ENCODE measurements around the gene TIRAP.

DNA sequence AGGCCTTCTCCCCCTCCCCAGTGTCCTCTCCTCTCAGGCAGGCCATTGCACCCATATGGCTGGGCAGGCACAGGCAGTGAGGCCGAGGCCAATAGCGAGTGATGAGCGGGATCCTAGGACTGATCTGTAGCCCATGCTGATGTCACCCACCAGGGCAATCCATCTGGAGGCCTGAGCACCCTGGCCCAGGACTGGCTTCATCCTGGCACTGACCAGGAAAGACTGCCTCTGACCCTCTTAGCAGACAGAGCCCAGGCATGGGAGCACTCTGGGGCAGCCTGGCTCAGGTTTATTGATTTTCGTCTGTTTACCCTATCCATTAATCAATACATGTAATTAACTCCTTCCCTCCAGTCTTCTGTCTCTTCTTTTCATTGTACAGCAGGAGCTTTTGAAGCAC, 5.1 kb upstream of the TIRAP start:
- TF ChIP-seq MYC (IDR thresholded peaks at IDR 0.05; ENCODE audit: low read depth, low read length) (no peak), MYC (CRISPR knock-in tag; IDR thresholded peaks at IDR 0.05; ENCODE audit: borderline replicate concordance, low read depth) (no peak), CTCF (IDR thresholded peaks at IDR 0.05 in 2 of 3, conservative IDR thresholded peaks at IDR 0.05 in 1 of 3; ENCODE audit: insufficient read depth in 2 of 3, low read depth in 1 of 3, low read length in 3 of 3) (no peak), GABPB1 (CRISPR knock-in tag; IDR thresholded peaks at IDR 0.05) (no peak), POLR2AphosphoS5 (IDR thresholded peaks at IDR 0.05; ENCODE audit: control insufficient read depth, insufficient read depth, low read depth, low read length) (no peak), PHF20 (IDR thresholded peaks at IDR 0.05; ENCODE audit: partially characterized antibody) (no peak), BHLHE40 (IDR thresholded peaks at IDR 0.05; ENCODE audit: low read length) (no peak), GTF2F1 (IDR thresholded peaks at IDR 0.05; ENCODE audit: low read depth, low read length) (no peak)
- TF ChIP-seq, protein P1, sequence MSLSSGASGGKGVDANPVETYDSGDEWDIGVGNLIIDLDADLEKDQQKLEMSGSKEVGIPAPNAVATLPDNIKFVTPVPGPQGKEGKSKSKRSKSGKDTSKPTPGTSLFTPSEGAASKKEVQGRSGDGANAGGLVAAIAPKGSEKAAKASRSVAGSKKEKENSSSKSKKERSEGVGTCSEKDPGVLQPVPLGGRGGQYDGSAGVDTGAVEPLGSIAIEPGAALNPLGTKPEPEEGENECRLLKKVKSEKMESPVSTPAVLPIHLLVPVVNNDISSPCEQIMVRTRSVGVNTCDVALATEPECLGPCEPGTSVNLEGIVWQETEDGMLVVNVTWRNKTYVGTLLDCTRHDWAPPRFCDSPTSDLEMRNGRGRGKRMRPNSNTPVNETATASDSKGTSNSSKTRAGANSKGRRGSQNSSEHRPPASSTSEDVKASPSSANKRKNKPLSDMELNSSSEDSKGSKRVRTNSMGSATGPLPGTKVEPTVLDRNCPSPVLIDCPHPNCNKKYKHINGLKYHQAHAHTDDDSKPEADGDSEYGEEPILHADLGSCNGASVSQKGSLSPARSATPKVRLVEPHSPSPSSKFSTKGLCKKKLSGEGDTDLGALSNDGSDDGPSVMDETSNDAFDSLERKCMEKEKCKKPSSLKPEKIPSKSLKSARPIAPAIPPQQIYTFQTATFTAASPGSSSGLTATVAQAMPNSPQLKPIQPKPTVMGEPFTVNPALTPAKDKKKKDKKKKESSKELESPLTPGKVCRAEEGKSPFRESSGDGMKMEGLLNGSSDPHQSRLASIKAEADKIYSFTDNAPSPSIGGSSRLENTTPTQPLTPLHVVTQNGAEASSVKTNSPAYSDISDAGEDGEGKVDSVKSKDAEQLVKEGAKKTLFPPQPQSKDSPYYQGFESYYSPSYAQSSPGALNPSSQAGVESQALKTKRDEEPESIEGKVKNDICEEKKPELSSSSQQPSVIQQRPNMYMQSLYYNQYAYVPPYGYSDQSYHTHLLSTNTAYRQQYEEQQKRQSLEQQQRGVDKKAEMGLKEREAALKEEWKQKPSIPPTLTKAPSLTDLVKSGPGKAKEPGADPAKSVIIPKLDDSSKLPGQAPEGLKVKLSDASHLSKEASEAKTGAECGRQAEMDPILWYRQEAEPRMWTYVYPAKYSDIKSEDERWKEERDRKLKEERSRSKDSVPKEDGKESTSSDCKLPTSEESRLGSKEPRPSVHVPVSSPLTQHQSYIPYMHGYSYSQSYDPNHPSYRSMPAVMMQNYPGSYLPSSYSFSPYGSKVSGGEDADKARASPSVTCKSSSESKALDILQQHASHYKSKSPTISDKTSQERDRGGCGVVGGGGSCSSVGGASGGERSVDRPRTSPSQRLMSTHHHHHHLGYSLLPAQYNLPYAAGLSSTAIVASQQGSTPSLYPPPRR (CRISPR knock-in tag; IDR thresholded peaks at IDR 0.05; ENCODE audit: borderline replicate concordance) = no peak

All from K562 (cell line).